PC-9 (cell line): Measurements from ENCODE around the gene ARPP21.

Experiments
- EZH2 ChIP-seq: fragments of 200-600 bp; sonication (generic); IDR thresholded peaks from 2 replicates; pipeline ENCODE4 v1.8.0; 2017; ENCODE audit warnings: antibody characterized with exemption, low read depth
- TF ChIP-seq, protein P1 (sequence below): fragments of 200-600 bp; sonication (generic); conservative IDR thresholded peaks from 2 replicates; pipeline ENCODE4 v1.6.1; 2017; ENCODE audit warnings: mixed run types, antibody characterized with exemption, mild to moderate bottlenecking, moderate library complexity

DNA sequence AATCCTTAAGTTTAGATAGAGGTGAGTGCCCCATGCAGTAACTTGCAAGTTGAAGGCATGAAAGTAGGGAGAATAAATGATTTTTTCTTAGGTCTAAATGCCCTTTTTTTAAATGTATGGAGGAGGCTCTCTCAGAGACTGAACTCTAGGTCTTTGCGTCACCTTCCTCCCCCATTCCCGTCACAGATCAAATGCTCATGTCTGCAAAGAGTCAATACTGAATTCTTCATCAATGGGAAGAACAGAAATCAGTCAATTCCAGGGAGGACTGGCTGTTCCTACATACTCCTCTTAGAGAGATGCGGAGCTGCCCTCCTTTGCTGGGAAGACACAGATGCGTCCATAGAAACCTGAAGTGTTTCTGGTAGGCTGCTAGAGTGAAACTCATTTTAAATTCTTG is 98.2 kb downstream of the ARPP21 start:
- TF ChIP-seq EZH2: no peak
- TF ChIP-seq, protein P1, sequence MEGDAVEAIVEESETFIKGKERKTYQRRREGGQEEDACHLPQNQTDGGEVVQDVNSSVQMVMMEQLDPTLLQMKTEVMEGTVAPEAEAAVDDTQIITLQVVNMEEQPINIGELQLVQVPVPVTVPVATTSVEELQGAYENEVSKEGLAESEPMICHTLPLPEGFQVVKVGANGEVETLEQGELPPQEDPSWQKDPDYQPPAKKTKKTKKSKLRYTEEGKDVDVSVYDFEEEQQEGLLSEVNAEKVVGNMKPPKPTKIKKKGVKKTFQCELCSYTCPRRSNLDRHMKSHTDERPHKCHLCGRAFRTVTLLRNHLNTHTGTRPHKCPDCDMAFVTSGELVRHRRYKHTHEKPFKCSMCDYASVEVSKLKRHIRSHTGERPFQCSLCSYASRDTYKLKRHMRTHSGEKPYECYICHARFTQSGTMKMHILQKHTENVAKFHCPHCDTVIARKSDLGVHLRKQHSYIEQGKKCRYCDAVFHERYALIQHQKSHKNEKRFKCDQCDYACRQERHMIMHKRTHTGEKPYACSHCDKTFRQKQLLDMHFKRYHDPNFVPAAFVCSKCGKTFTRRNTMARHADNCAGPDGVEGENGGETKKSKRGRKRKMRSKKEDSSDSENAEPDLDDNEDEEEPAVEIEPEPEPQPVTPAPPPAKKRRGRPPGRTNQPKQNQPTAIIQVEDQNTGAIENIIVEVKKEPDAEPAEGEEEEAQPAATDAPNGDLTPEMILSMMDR: no peak
